ENCODE measurements around the gene MYD88. TPM values are rescaled to one million over a fixed set of nuclear protein-coding genes. Genes with fewer than 3 reads are reported as not detected.

The MYD88 gene
- total and polyA plus RNA-seq, 9 of the 15 experiments (the other 6 are each of a cell fraction or from before 2014, with no cell fraction given) = 3.2 to 47.3 (median 27.6) TPM

GRCh38 chr3:38150780-38151528 is 12.5 kb downstream of the MYD88 start (continued):
- TF ChIP-seq, protein P1, sequence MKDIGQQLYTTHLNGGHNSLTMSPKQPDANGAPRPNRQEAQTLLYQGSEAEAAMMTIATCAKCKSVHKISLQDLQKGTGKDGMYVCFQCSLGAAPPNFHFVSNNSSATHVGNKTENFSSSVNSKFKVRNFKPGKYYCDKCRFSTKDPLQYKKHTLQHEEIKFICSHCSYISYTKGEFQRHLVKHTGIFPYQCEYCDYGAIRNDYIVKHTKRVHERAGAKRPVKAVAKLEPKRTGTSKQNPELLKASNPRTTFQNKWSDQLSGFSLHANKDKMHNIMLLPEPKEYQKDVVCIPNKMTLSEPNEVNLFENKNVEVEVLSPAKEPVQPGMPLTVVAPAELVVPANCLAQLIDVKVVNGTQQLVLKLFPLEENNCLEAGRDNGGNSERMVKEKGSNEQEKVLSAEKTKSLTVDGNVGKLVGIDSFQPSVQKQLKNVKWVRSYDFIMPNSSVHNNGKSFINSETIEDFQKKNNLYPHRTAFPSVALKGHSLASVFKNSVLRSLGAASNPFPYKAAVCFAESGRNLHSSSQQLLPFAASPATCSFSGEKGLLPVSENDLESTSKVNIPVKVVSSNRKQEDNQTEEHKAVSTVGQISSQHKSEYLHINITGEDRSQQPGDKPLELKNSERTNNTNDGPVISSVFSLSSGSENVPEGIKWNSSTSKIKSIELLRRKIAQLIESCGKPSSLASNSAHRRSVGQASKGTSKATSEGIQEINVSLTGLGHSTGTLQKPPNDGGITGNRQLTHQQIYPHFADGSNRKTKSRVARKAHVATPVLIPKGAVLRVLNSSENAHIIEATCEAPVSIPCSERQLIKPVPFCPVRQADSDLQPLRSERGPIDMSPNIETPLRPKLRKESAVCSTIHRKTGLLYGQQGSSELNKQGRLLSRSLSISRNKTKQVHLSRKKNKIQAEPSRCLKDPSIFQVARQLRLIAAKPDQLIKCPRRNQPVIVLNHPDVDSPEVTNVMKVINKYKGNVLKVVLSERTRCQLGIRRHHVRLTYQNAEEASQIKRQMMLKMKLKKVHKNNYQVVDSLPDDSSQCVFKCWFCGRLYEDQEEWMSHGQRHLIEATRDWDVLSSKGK (CRISPR knock-in tag; IDR thresholded peaks at IDR 0.05) = no peak
- TF ChIP-seq NR2C1 (IDR thresholded peaks at IDR 0.05) (0 out of 2 replicates have a peak, but pooled peaks have one; percentile 12), NR2C1 (tag; IDR thresholded peaks at IDR 0.05) (no peak; the same call in 1 of the 2 replicates), KLF16 (IDR thresholded peaks at IDR 0.05) (peak; percentile 14; the same call in 1 of the 2 replicates), VEZF1 (CRISPR knock-in tag; IDR thresholded peaks at IDR 0.05) (no peak), FOXA3 (CRISPR knock-in tag; conservative IDR thresholded peaks at IDR 0.05 in 1 of 2, IDR thresholded peaks at IDR 0.05 in 1 of 2) (peak in 1 of 2 experiments; percentile 45; a peak in 1 of 4 replicates), L3MBTL2 (IDR thresholded peaks at IDR 0.05) (0 out of 2 replicates have a peak, but pooled peaks have one; percentile 10), ELF2 (CRISPR knock-in tag; IDR thresholded peaks at IDR 0.05) (0 out of 2 replicates have a peak, but pooled peaks have one; percentile 40), CTBP1 (IDR thresholded peaks at IDR 0.05; ENCODE audit: borderline replicate concordance) (peak; percentile 91), SOX6 (IDR thresholded peaks at IDR 0.05) (peak; percentile 93), DPF2 (IDR thresholded peaks at IDR 0.05) (0 out of 2 replicates have a peak, but pooled peaks have one; percentile 40), E2F1 (CRISPR knock-in tag; IDR thresholded peaks at IDR 0.05) (no peak), EHMT2 (IDR thresholded peaks at IDR 0.05) (peak; percentile 53; the same call in 1 of the 2 replicates), MED1 (CRISPR knock-in tag; IDR thresholded peaks at IDR 0.05; ENCODE audit: borderline replicate concordance) (no peak), ETV1 (tag; conservative IDR thresholded peaks at IDR 0.05; ENCODE audit: low read depth) (peak; percentile 85), GATAD2B (IDR thresholded peaks at IDR 0.05; ENCODE audit: borderline replicate concordance) (0 out of 2 replicates have a peak, but pooled peaks have one; percentile 30), KDM1A (IDR thresholded peaks at IDR 0.05) (peak; percentile 48 to 51; a peak in 1 of 4 replicates), FOXK2 (conservative IDR thresholded peaks at IDR 0.05 in 1 of 2, IDR thresholded peaks at IDR 0.05 in 1 of 2; ENCODE audit: low read depth in 2 of 2) (peak in 1 of 2 experiments; percentile 31; a peak in 1 of 4 replicates), GABPA (tag; conservative IDR thresholded peaks at IDR 0.05; ENCODE audit: low read depth) (0 out of 2 replicates have a peak, but pooled peaks have one; percentile 35)
- TF ChIP-seq, protein P2, sequence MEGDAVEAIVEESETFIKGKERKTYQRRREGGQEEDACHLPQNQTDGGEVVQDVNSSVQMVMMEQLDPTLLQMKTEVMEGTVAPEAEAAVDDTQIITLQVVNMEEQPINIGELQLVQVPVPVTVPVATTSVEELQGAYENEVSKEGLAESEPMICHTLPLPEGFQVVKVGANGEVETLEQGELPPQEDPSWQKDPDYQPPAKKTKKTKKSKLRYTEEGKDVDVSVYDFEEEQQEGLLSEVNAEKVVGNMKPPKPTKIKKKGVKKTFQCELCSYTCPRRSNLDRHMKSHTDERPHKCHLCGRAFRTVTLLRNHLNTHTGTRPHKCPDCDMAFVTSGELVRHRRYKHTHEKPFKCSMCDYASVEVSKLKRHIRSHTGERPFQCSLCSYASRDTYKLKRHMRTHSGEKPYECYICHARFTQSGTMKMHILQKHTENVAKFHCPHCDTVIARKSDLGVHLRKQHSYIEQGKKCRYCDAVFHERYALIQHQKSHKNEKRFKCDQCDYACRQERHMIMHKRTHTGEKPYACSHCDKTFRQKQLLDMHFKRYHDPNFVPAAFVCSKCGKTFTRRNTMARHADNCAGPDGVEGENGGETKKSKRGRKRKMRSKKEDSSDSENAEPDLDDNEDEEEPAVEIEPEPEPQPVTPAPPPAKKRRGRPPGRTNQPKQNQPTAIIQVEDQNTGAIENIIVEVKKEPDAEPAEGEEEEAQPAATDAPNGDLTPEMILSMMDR (IDR thresholded peaks at IDR 0.05 in 2 of 3, conservative IDR thresholded peaks at IDR 0.05 in 1 of 3; ENCODE audit: insufficient read depth in 2 of 3, low read depth in 1 of 3, low read length in 3 of 3) = peak; percentile 32 to 78 (median 70); a peak in 5 of 6 replicates
